Measurements from ENCODE around the gene PRSS48.
"Not testable (repeated sequence)": the region's sequence is repeated elsewhere in the genome, so short reads cannot be mapped to it uniquely, and the experiment has no call there.

Gene PRSS48

GRCh38 chr4:151233600-151233999 lies 43.4 kb upstream of the PRSS48 start:
- no peak overlapping the region for H3K27ac ChIP-seq
- TF ChIP-seq CTCF (IDR thresholded peaks at IDR 0.05; ENCODE audit: low read depth, low read length, missing control alignments), result no peak
- no peak overlapping the region for H3K4me3 ChIP-seq (ENCODE audit: low read depth, low read length)
- DNase-seq, result no peak
- no peaks in the 10 kb centered on the region for H3K36me3 ChIP-seq (replicated peaks)
- in situ Hi-C loops (cut with HindIII; ENCODE audit: low pct_ligation_motif_present, low sequenced_read_pairs), result no loop called here
- no peaks in the 10 kb centered on the region for H3K27me3 ChIP-seq (replicated peaks)

- in situ Hi-C loops (cut with HindIII; ENCODE audit: low pct_ligation_motif_present, low sequenced_read_pairs), result not testable (repeated sequence)
These were observed 41.6 kb upstream of the PRSS48 start for GRCh38 chr4:151235373-151235772.

GRCh38 chr4:151236036-151236435 lies 40.9 kb upstream of the PRSS48 start:
- Histone ChIP-seq H3K36me3 (replicated peaks) (no peaks in the 10 kb centered on the region), H3K27ac (no peak overlapping the region), H3K27me3 (replicated peaks) (no peaks in the 10 kb centered on the region), H3K4me3 (ENCODE audit: low read depth, low read length) (no peak overlapping the region)
- in situ Hi-C loops (cut with HindIII; ENCODE audit: low pct_ligation_motif_present, low sequenced_read_pairs), result no loop called here
- no peak for DNase-seq
- TF ChIP-seq CTCF (IDR thresholded peaks at IDR 0.05; ENCODE audit: low read depth, low read length, missing control alignments), result no peak

More at GRCh38 chr4:151235373-151235772, 41.6 kb upstream of the PRSS48 start:
- not testable (repeated sequence) for H3K27ac ChIP-seq; H3K4me3 ChIP-seq (ENCODE audit: low read depth, low read length); H3K27me3 ChIP-seq (replicated peaks); H3K36me3 ChIP-seq (replicated peaks); DNase-seq

- Histone ChIP-seq H3K4me3 (ENCODE audit: low read depth, low read length) (no peak overlapping the region), H3K27me3 (replicated peaks) (no peaks in the 10 kb centered on the region), H3K36me3 (replicated peaks) (no peaks in the 10 kb centered on the region), H3K27ac (no peak overlapping the region)
- peak; percentile 27 for TF ChIP-seq CTCF (IDR thresholded peaks at IDR 0.05; ENCODE audit: low read depth, low read length, missing control alignments)
- DNase-seq, result no peak
- in situ Hi-C loops (cut with HindIII; ENCODE audit: low pct_ligation_motif_present, low sequenced_read_pairs), result no loop called here
These were observed 38.5 kb upstream of the PRSS48 start for GRCh38 chr4:151238477-151238876.

GRCh38 chr4:151239608-151240007 lies 37.4 kb upstream of the PRSS48 start:
- H3K4me3 ChIP-seq (ENCODE audit: low read depth, low read length), result no peak overlapping the region
- no peak for TF ChIP-seq CTCF (IDR thresholded peaks at IDR 0.05; ENCODE audit: low read depth, low read length, missing control alignments)
- no peaks in the 10 kb centered on the region for H3K27me3 ChIP-seq (replicated peaks)
- DNase-seq, result no peak
- H3K27ac ChIP-seq, result no peak overlapping the region
- H3K36me3 ChIP-seq (replicated peaks), result no peaks in the 10 kb centered on the region
- in situ Hi-C loops (cut with HindIII; ENCODE audit: low pct_ligation_motif_present, low sequenced_read_pairs), result no loop called here

- TF ChIP-seq CTCF (IDR thresholded peaks at IDR 0.05; ENCODE audit: low read depth, low read length, missing control alignments), result no peak
- Histone ChIP-seq H3K36me3 (replicated peaks) (no peaks in the 10 kb centered on the region), H3K4me3 (ENCODE audit: low read depth, low read length) (no peak overlapping the region), H3K27me3 (replicated peaks) (no peaks in the 10 kb centered on the region), H3K27ac (no peak overlapping the region)
- DNase-seq, result no peak
- in situ Hi-C loops (cut with HindIII; ENCODE audit: low pct_ligation_motif_present, low sequenced_read_pairs), result no loop called here
These were observed 34.7 kb upstream of the PRSS48 start for GRCh38 chr4:151242305-151242704.
